HepG2 (cell line): Measurements from ENCODE around the gene GNL3. TPM values are rescaled to one million over a fixed set of nuclear protein-coding genes. Genes with fewer than 3 reads are reported as not detected.

ENCODE experiments used
- BORCS8-MEF2B ChIP-seq: sonication (generic); formaldehyde crosslinking; IDR thresholded peaks from 2 replicates; pipeline ENCODE4 v1.8.0; 2022; ENCODE audit warnings: mild to moderate bottlenecking, missing genetic modification reagents
- CBFB ChIP-seq: sonication (generic); formaldehyde crosslinking; IDR thresholded peaks from 2 replicates; pipeline ENCODE4 v1.4.0; 2020; ENCODE audit warnings: missing genetic modification reagents
- ETV5 ChIP-seq: IDR thresholded peaks from 2 replicates; pipeline ENCODE4 v1.6.1; 2018; ENCODE audit warnings: missing biosample characterization, missing genetic modification reagents, inconsistent platforms, borderline replicate concordance
- FOXC1 ChIP-seq: sonication (generic); formaldehyde crosslinking; IDR thresholded peaks from 2 replicates; pipeline ENCODE4 v1.8.0; 2022; ENCODE audit warnings: mild to moderate bottlenecking, missing genetic modification reagents, borderline replicate concordance
- HDAC2 ChIP-seq: sonication (generic); formaldehyde crosslinking; IDR thresholded peaks from 2 replicates; pipeline ENCODE4 v1.4.0; 2020; ENCODE audit warnings: missing genetic modification reagents
- JARID2 ChIP-seq: sonication (generic); formaldehyde crosslinking; IDR thresholded peaks from 2 replicates; pipeline ENCODE4 v1.8.1; 2023; ENCODE audit warnings: missing genetic modification reagents, inconsistent platforms; ENCODE audit not compliant: insufficient replicate concordance
- KDM3A ChIP-seq: IDR thresholded peaks from 2 replicates; pipeline ENCODE4 v1.6.1; 2018; ENCODE audit warnings: low read depth, missing compliant biosample characterization
- NCOA2 ChIP-seq: sonication (generic); formaldehyde crosslinking; IDR thresholded peaks from 2 replicates; pipeline ENCODE4 v1.8.0; 2022; ENCODE audit warnings: inconsistent platforms
- NFE2L1 ChIP-seq: sonication (generic); formaldehyde crosslinking; IDR thresholded peaks from 2 replicates; pipeline ENCODE4 v1.4.0; 2020; ENCODE audit warnings: missing genetic modification reagents, mild to moderate bottlenecking, borderline replicate concordance
- PBX2 ChIP-seq: IDR thresholded peaks from 2 replicates; pipeline ENCODE4 v1.6.1; 2016; ENCODE audit warnings: control low read depth
- PHF21A ChIP-seq: sonication (generic); formaldehyde crosslinking; IDR thresholded peaks from 2 replicates; pipeline ENCODE4 v1.5.0; 2020; ENCODE audit warnings: mild to moderate bottlenecking, missing genetic modification reagents
- PRMT3 ChIP-seq: sonication (generic); formaldehyde crosslinking; IDR thresholded peaks from 2 replicates; pipeline ENCODE4 v1.8.1; 2022; ENCODE audit warnings: low read depth, mild to moderate bottlenecking, moderate library complexity, missing genetic modification reagents, borderline replicate concordance
- REXO4 ChIP-seq: sonication (generic); formaldehyde crosslinking; IDR thresholded peaks from 2 replicates; pipeline ENCODE4 v1.8.0; 2022; ENCODE audit warnings: missing genetic modification reagents, mild to moderate bottlenecking, borderline replicate concordance
- SP1 ChIP-seq, 2 experiments: fragments of 450-650 bp in 1 of 2; sonication (generic) in 1 of 2; formaldehyde crosslinking in 1 of 2; IDR thresholded peaks; 2 replicates each; pipeline versions ENCODE4 v1.4.0 to v1.6.1; 2016 to 2020; ENCODE audit warnings: missing genetic modification reagents in 1 of 2
- SRF ChIP-seq: IDR thresholded peaks from 2 replicates; pipeline ENCODE4 v1.6.1; 2011; ENCODE audit warnings: mild to moderate bottlenecking, low read depth, low read length, moderate library complexity
- TFDP1 ChIP-seq: IDR thresholded peaks from 2 replicates; pipeline ENCODE4 v1.6.1; 2016; ENCODE audit warnings: missing compliant biosample characterization, missing genetic modification reagents, borderline replicate concordance
- ZBTB7A ChIP-seq: sonication (generic); formaldehyde crosslinking; IDR thresholded peaks from 2 replicates; pipeline ENCODE4 v1.8.0; 2022; ENCODE audit warnings: mild to moderate bottlenecking, missing genetic modification reagents
- ZNF12 ChIP-seq: sonication (generic); formaldehyde crosslinking; IDR thresholded peaks from 2 replicates; pipeline ENCODE4 v1.5.0; 2020; ENCODE audit warnings: missing genetic modification reagents
- ZNF138 ChIP-seq: sonication (generic); formaldehyde crosslinking; IDR thresholded peaks from 2 replicates; pipeline ENCODE4 v1.5.0; 2020; ENCODE audit warnings: mild to moderate bottlenecking, low read depth, missing genetic modification reagents
- ZNF235 ChIP-seq: sonication (generic); formaldehyde crosslinking; IDR thresholded peaks from 2 replicates; pipeline ENCODE4 v1.8.1; 2023; ENCODE audit warnings: mild to moderate bottlenecking, missing genetic modification reagents, borderline replicate concordance
- ZNF264 ChIP-seq: sonication (generic); formaldehyde crosslinking; IDR thresholded peaks from 2 replicates; pipeline ENCODE4 v1.4.0; 2020; ENCODE audit warnings: missing genetic modification reagents
- ZNF274 ChIP-seq: sonication (generic); formaldehyde crosslinking; IDR thresholded peaks from 2 replicates; pipeline ENCODE4 v1.5.1; 2020; ENCODE audit warnings: mild to moderate bottlenecking, missing genetic modification reagents
- ZNF331 ChIP-seq: sonication (generic); formaldehyde crosslinking; IDR thresholded peaks from 2 replicates; pipeline ENCODE4 v1.4.0; 2020; ENCODE audit warnings: missing genetic modification reagents
- ZNF550 ChIP-seq: sonication (generic); formaldehyde crosslinking; IDR thresholded peaks from 2 replicates; pipeline ENCODE4 v1.4.0; 2020; ENCODE audit warnings: mild to moderate bottlenecking, missing genetic modification reagents, borderline replicate concordance
- ZSCAN21 ChIP-seq: sonication (generic); formaldehyde crosslinking; IDR thresholded peaks from 2 replicates; pipeline ENCODE4 v1.8.0; 2022; ENCODE audit warnings: mild to moderate bottlenecking, missing genetic modification reagents, moderate library complexity, borderline replicate concordance
- ZZZ3 ChIP-seq: sonication (generic); formaldehyde crosslinking; IDR thresholded peaks from 2 replicates; pipeline ENCODE4 v1.4.0; 2020; ENCODE audit warnings: missing genetic modification reagents, mild to moderate bottlenecking, borderline replicate concordance
- polyA plus RNA-seq, 8 experiments: library from polyadenylated mRNA; depleted of rRNA in 3 of 8; stranded (reverse) in 7 of 8; unstranded in 1 of 8; fragments of >200 nt; fragmentation: Illumina TruSeq in 4 of 8; extraction: Trizol in 4 of 8; gene quantifications; 2 replicates each; pipeline versions ENCODE4 v1.2.1 to v1.2.3, GENCODE V29; 2011 to 2016; ENCODE audit warnings: low read depth in 4 of 8, missing spikeins in 1 of 8, mixed read lengths in 1 of 8; ENCODE audit not compliant: insufficient read depth in 1 of 8
- total RNA-seq, 5 experiments: library from RNA; depleted of rRNA; stranded (reverse); fragments of >200 nt; fragmentation: Illumina TruSeq; extraction: Trizol; gene quantifications; 2 replicates each; pipeline ENCODE4 v1.2.3, GENCODE V29; 2016; ENCODE audit warnings: low read depth in 1 of 5

GNL3 gene
- total and polyA plus RNA-seq, 2 of the 13 experiments (the other 11 are each of a cell fraction or from before 2014, with no cell fraction given), result 129 to 257 TPM

- TF ChIP-seq ZNF550 (no peak), NFE2L1 (CRISPR knock-in tag) (no peak), TFDP1 (CRISPR knock-in tag) (peak; percentile 82), ZNF331 (CRISPR knock-in tag) (peak; percentile 44; the same call in 1 of the 2 replicates), REXO4 (no peak), PBX2 (no peak), ZBTB7A (CRISPR knock-in tag) (no peak), ZNF235 (no peak), ZNF12 (0 out of 2 replicates have a peak, but pooled peaks have one; percentile 24), ETV5 (CRISPR knock-in tag) (peak; percentile 47), JARID2 (CRISPR knock-in tag) (no peak), ZSCAN21 (CRISPR knock-in tag) (no peak), PRMT3 (CRISPR knock-in tag) (no peak), ZNF264 (CRISPR knock-in tag) (0 out of 2 replicates have a peak, but pooled peaks have one; percentile 28), SRF (no peak), ZZZ3 (CRISPR knock-in tag) (no peak), BORCS8-MEF2B (CRISPR knock-in tag) (no peak), HDAC2 (CRISPR knock-in tag) (no peak; the same call in 1 of the 2 replicates), ZNF274 (CRISPR knock-in tag) (no peak), ZNF138 (CRISPR knock-in tag) (no peak), FOXC1 (no peak), CBFB (CRISPR knock-in tag) (no peak), NCOA2 (CRISPR knock-in tag) (0 out of 2 replicates have a peak, but pooled peaks have one; percentile 27), KDM3A (CRISPR knock-in tag) (0 out of 2 replicates have a peak, but pooled peaks have one; percentile 3), PHF21A (CRISPR knock-in tag) (peak; percentile 59; the same call in 1 of the 2 replicates), SP1 (IDR thresholded peaks at IDR 0.05) (no peak), SP1 (CRISPR knock-in tag; IDR thresholded peaks at IDR 0.05) (no peak)
Observed at GRCh38 chr3:52685285-52685708, 535 bp upstream of the GNL3 start (continued).
